Liver (tissue), 9 donors: ENCODE measurements around the gene NANOS1. TPM values are rescaled to one million over a fixed set of nuclear protein-coding genes. Genes with fewer than 3 reads are reported as not detected.

ENCODE experiments used
- DNase-seq: peaks from one replicate; pipeline ENCODE4 v3.0.0-alpha.2; 2017; ENCODE audit warnings: low spot score
- H3K27ac ChIP-seq, 2 donors: one replicate each; pipeline ENCODE4 v1.7.0; 2013; ENCODE audit warnings: inconsistent platforms in 2 of 2, low read length in 2 of 2, control low read depth in 1 of 2, low read depth in 1 of 2, mild to moderate bottlenecking in 1 of 2
- H3K27me3 ChIP-seq, 4 donors: one replicate each; pipeline versions ENCODE4 v1.6.1 to v1.7.0; 2013; ENCODE audit warnings: low read length in 3 of 4, inconsistent platforms in 1 of 4, mild to moderate bottlenecking in 1 of 4, moderate library complexity in 1 of 4; ENCODE audit not compliant: control insufficient read depth in 4 of 4, insufficient read depth in 4 of 4
- H3K36me3 ChIP-seq, 4 donors: one replicate each; pipeline versions ENCODE4 v1.6.1 to v1.7.0; 2013; ENCODE audit warnings: low read length in 3 of 4, mild to moderate bottlenecking in 3 of 4, low read depth in 1 of 4, moderate library complexity in 1 of 4; ENCODE audit not compliant: control insufficient read depth in 4 of 4, insufficient read depth in 3 of 4
- H3K4me1 ChIP-seq, 4 donors: one replicate each; pipeline versions ENCODE4 v1.6.1 to v1.7.0; 2013; ENCODE audit warnings: low read length in 3 of 4, mild to moderate bottlenecking in 3 of 4, moderate library complexity in 1 of 4; ENCODE audit not compliant: control insufficient read depth in 4 of 4, insufficient read depth in 4 of 4
- H3K4me3 ChIP-seq, 3 donors: one replicate each; pipeline versions ENCODE4 v1.6.1 to v1.7.0; 2013; ENCODE audit warnings: low read length in 3 of 3, control low read depth in 1 of 3, low read depth in 1 of 3, mild to moderate bottlenecking in 1 of 3
- H3K9ac ChIP-seq, 2 donors: one replicate each; pipeline ENCODE4 v1.7.0; 2013; ENCODE audit warnings: low read length in 2 of 2, mild to moderate bottlenecking in 2 of 2, moderate library complexity in 2 of 2, control low read depth in 1 of 2, low read depth in 1 of 2
- H3K9me3 ChIP-seq, 4 donors: one replicate each; pipeline versions ENCODE4 v1.6.1 to v1.7.0; 2013; ENCODE audit warnings: low read length in 3 of 4; ENCODE audit not compliant: control insufficient read depth in 4 of 4
- ATF3 ChIP-seq: IDR thresholded peaks from 2 replicates; pipeline ENCODE4 v1.6.1; 2016; ENCODE audit warnings: antibody characterized with exemption
- CTCF ChIP-seq: fragments of 150-350 bp; IDR thresholded peaks from 2 replicates; pipeline ENCODE4 v1.5.1; 2017; ENCODE audit warnings: improper control_type of control experiment, low read depth, low read length; ENCODE audit not compliant: missing input control
- EGR1 ChIP-seq, 2 donors: IDR thresholded peaks; 2 replicates each; pipeline ENCODE4 v1.6.1; 2016 to 2018; ENCODE audit warnings: antibody characterized with exemption in 2 of 2, low read depth in 2 of 2
- FOXA1 ChIP-seq: IDR thresholded peaks from 2 replicates; pipeline ENCODE4 v1.6.1; 2016; ENCODE audit warnings: antibody characterized with exemption
- FOXA2 ChIP-seq: IDR thresholded peaks from 2 replicates; pipeline ENCODE4 v1.6.1; 2016; ENCODE audit warnings: antibody characterized with exemption
- GABPA ChIP-seq, 2 donors: IDR thresholded peaks in 1 of 2; conservative IDR thresholded peaks in 1 of 2; 2 replicates each; pipeline ENCODE4 v1.6.1; 2016; ENCODE audit warnings: antibody characterized with exemption in 2 of 2, mild to moderate bottlenecking in 1 of 2, moderate library complexity in 1 of 2
- HNF4A ChIP-seq, 2 donors: conservative IDR thresholded peaks; 2 replicates each; pipeline ENCODE4 v1.6.1; 2016; ENCODE audit warnings: antibody characterized with exemption in 2 of 2, mild to moderate bottlenecking in 2 of 2
- HNF4G ChIP-seq: IDR thresholded peaks from 2 replicates; pipeline ENCODE4 v1.6.1; 2016; ENCODE audit warnings: antibody characterized with exemption
- JUND ChIP-seq, 2 donors: IDR thresholded peaks; 2 replicates each; pipeline ENCODE4 v1.6.1; 2016; ENCODE audit warnings: antibody characterized with exemption in 2 of 2
- MAX ChIP-seq: IDR thresholded peaks from 2 replicates; pipeline ENCODE4 v1.6.1; 2016; ENCODE audit warnings: antibody characterized with exemption
- NR2F2 ChIP-seq: IDR thresholded peaks from 2 replicates; pipeline ENCODE4 v1.6.1; 2016; ENCODE audit warnings: antibody characterized with exemption
- RAD21 ChIP-seq, 2 donors: IDR thresholded peaks; 2 replicates each; pipeline ENCODE4 v1.6.1; 2016; ENCODE audit warnings: antibody characterized with exemption in 2 of 2, mild to moderate bottlenecking in 2 of 2
- REST ChIP-seq: IDR thresholded peaks from 2 replicates; pipeline ENCODE4 v1.6.1; 2016; ENCODE audit warnings: antibody characterized with exemption, mild to moderate bottlenecking
- RXRA ChIP-seq, 2 donors: IDR thresholded peaks; 2 replicates each; pipeline ENCODE4 v1.6.1; 2017 to 2018; ENCODE audit warnings: antibody characterized with exemption in 2 of 2, mild to moderate bottlenecking in 1 of 2
- SP1 ChIP-seq: IDR thresholded peaks from 2 replicates; pipeline ENCODE4 v1.6.1; 2018; ENCODE audit warnings: antibody characterized with exemption, mild to moderate bottlenecking
- TAF1 ChIP-seq: conservative IDR thresholded peaks from 2 replicates; pipeline ENCODE4 v1.6.1; 2016; ENCODE audit warnings: antibody characterized with exemption, mild to moderate bottlenecking
- YY1 ChIP-seq: IDR thresholded peaks from 2 replicates; pipeline ENCODE4 v1.6.1; 2016; ENCODE audit warnings: antibody characterized with exemption, mild to moderate bottlenecking
- ZBTB33 ChIP-seq: IDR thresholded peaks from 2 replicates; pipeline ENCODE4 v1.6.1; 2016; ENCODE audit warnings: antibody characterized with exemption
- WGBS: extraction: QIAGEN DNeasy Blood & Tissue Kit; methylation state at CpG from one replicate; pipeline ENCODE4 v1.1.7; 2013; 5-methylcytosine and 5-hydroxymethylcytosine counted together
- polyA plus RNA-seq, 2 donors: library from polyadenylated mRNA; stranded (reverse) in 1 of 2; unstranded in 1 of 2; fragments of 200-250 nt in 1 of 2; fragments of >200 nt in 1 of 2; fragmentation: Nextera tagmentation in 1 of 2; extraction: Ambion mirVana in 1 of 2; gene quantifications; one replicate each; pipeline versions ENCODE4 v1.2.1 to v1.2.3, GENCODE V29; 2013 to 2015
- total RNA-seq, 2 donors: library from RNA; depleted of rRNA; stranded (reverse); fragments of >200 nt; gene quantifications; one replicate each; pipeline ENCODE4 v1.2.3, GENCODE V29; 2014
- donor health status: healthy.
- donor health status: healthy.
- donor health status: healthy.
- donor health status: healthy.
- donor health status: healthy.

Gene NANOS1
- total and polyA plus RNA-seq, 4 donors: 0.07 to 1.1 (median 0.10) TPM

- peaks cover 21 to 81% (median 76%) of the 10 kb centered on the region in 4 donors for H3K36me3 ChIP-seq
- no peaks in the 10 kb centered on the region for H3K9me3 ChIP-seq
- no peak overlapping the region for H3K27ac ChIP-seq
- no peak overlapping the region for H3K9ac ChIP-seq
- peaks cover 0 to 3% (median 2%) of the 10 kb centered on the region in 4 donors for H3K4me1 ChIP-seq
- TF ChIP-seq EGR1 (IDR thresholded peaks at IDR 0.05; ENCODE audit: low read depth in 2 of 2) (no peak), MAX (no peak), FOXA2 (no peak), GABPA (IDR thresholded peaks at IDR 0.05 in 1 of 2, conservative IDR thresholded peaks at IDR 0.05 in 1 of 2) (no peak), ZBTB33 (no peak), RXRA (IDR thresholded peaks at IDR 0.05) (no peak), REST (no peak), YY1 (no peak), SP1 (no peak), FOXA1 (no peak), CTCF (no peak), JUND (IDR thresholded peaks at IDR 0.05) (no peak), NR2F2 (no peak)
- DNase-seq: no peak
- H3K27me3 ChIP-seq: no peaks in the 10 kb centered on the region
- 97% methylated on average over 14 of the region's 14 CpGs for WGBS
- no peak overlapping the region for H3K4me3 ChIP-seq
Measured at GRCh38 chr10:119049777-119050176, 20.3 kb downstream of the NANOS1 start.

GRCh38 chr10:119051775-119052174 is 22.3 kb downstream of the NANOS1 start:
- Histone ChIP-seq H3K4me1 (peaks cover 0 to 3% (median 2%) of the 10 kb centered on the region in 4 donors), H3K9me3 (no peaks in the 10 kb centered on the region), H3K4me3 (no peak overlapping the region), H3K27ac (no peak overlapping the region), H3K9ac (no peak overlapping the region), H3K36me3 (peaks cover 15 to 90% (median 77%) of the 10 kb centered on the region in 4 donors), H3K27me3 (no peaks in the 10 kb centered on the region)
- no peak for DNase-seq
- no peak for TF ChIP-seq ZBTB33
- TF ChIP-seq RXRA (IDR thresholded peaks at IDR 0.05): no peak
- TF ChIP-seq HNF4G: no peak
- no peak for TF ChIP-seq MAX
- TF ChIP-seq EGR1 (IDR thresholded peaks at IDR 0.05; ENCODE audit: low read depth in 2 of 2): no peak
- no peak for TF ChIP-seq GABPA (IDR thresholded peaks at IDR 0.05 in 1 of 2, conservative IDR thresholded peaks at IDR 0.05 in 1 of 2)
- TF ChIP-seq ATF3: no peak
- no peak for TF ChIP-seq YY1
- no peak for TF ChIP-seq TAF1
- no peak for TF ChIP-seq REST
- TF ChIP-seq SP1: no peak
- TF ChIP-seq RAD21 (IDR thresholded peaks at IDR 0.05): no peak
- no peak for TF ChIP-seq FOXA2
- no peak for TF ChIP-seq HNF4A (conservative IDR thresholded peaks at IDR 0.05)
- 92% methylated on average over 3 of the region's 3 CpGs for WGBS
